ENCODE measurements around the gene TRPM2.
A peak's percentile ranks its signal among the peaks of the same experiment; 100 is the strongest.
"Not testable (repeated sequence)": the region's sequence is repeated elsewhere in the genome, so short reads cannot be mapped to it uniquely, and the experiment has no call there.

Gene TRPM2

GRCh38 chr21:44352253-44352860, 1.1 kb upstream of the TRPM2 start:
- Mint-ChIP-seq H3K36me3 (ENCODE audit: low read depth) (peaks cover 38% of the 10 kb centered on the region), H3K27ac (peak overlapping the region; percentile 71), H3K4me3 (peak overlapping the region; percentile 85), H3K27me3 (peaks cover 15% of the 10 kb centered on the region), H3K9me3 (no peaks in the 10 kb centered on the region), H3K4me1 (ENCODE audit: low read depth) (peaks cover 55% of the 10 kb centered on the region)
- DNase-seq, result no peak

GRCh38 chr21:44354001-44354405, 582 bp downstream of the TRPM2 start:
- Mint-ChIP-seq H3K4me1 (ENCODE audit: low read depth) (peaks cover 55% of the 10 kb centered on the region), H3K4me3 (peak overlapping the region; percentile 85), H3K36me3 (ENCODE audit: low read depth) (peaks cover 52% of the 10 kb centered on the region), H3K9me3 (no peaks in the 10 kb centered on the region), H3K27me3 (peaks cover 14% of the 10 kb centered on the region), H3K27ac (peak overlapping the region; percentile 88)
- DNase-seq, result peak; percentile 49

DNA sequence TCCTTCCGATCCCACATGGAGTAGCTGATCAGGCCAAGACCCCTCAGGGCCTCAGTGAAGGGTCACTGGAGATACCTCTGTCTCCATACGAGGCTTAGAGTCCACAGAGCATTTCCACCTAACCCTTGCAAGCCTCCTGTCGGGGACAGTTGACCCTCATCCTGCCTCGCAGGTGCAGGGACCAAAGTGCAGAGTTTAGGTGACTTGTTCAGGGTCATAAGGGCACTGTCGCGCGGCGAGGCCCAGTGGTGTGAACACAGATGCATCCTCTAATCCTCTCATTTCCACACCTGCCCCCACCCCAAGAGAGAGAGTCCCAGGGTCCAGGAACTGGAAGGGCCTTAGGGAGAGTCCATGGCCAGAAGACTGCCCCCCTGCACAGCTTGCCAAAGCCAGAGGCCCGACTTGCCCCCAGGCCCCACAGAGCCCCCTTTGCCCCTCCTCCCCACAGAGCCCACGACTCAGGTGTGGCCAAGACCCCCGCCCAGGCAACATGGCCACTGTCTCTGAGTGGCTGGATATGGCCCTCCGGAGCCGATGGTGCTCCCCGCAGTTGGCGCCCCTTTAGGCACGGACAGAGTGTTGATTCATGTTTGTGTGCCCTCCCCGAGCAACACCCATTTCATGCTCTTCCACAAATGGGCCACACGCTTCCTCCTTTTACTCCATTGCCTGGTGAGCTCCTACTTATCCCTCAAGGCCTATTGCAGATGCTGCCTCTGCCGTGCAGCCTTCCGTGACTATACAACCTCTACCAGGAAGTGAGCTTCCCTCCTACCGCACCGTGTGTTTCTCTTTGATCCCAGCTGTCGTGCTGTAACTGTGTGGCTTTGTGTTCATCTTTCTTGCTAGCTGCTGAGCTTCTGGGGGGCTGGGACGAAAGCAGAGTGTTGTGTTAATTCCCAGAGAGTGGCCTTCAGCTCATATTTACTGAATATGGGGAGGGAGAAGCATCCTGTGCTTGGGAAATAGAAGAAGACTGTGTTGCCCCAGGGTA, 1.7 kb downstream of the TRPM2 start:
- DNase-seq, result peak; percentile 47
- peaks cover 8% of the 10 kb centered on the region for H3K27me3 Mint-ChIP-seq
- H3K27ac Mint-ChIP-seq, result peak overlapping the region; percentile 88
- H3K4me1 Mint-ChIP-seq (ENCODE audit: low read depth), result peaks cover 61% of the 10 kb centered on the region
- peaks cover 55% of the 10 kb centered on the region for H3K36me3 Mint-ChIP-seq (ENCODE audit: low read depth)
- no peaks in the 10 kb centered on the region for H3K9me3 Mint-ChIP-seq
- H3K4me3 Mint-ChIP-seq, result peak overlapping the region; percentile 85

- peak overlapping the region; percentile 27 for H3K4me3 Mint-ChIP-seq
- no peak for DNase-seq
- peaks cover 6% of the 10 kb centered on the region for H3K27me3 Mint-ChIP-seq
- H3K9me3 Mint-ChIP-seq, result no peaks in the 10 kb centered on the region
- H3K36me3 Mint-ChIP-seq (ENCODE audit: low read depth), result peaks cover 55% of the 10 kb centered on the region
- peaks cover 60% of the 10 kb centered on the region for H3K4me1 Mint-ChIP-seq (ENCODE audit: low read depth)
- peak overlapping the region; percentile 63 for H3K27ac Mint-ChIP-seq
These were observed 2.7 kb downstream of the TRPM2 start for GRCh38 chr21:44356160-44356559.

DNA sequence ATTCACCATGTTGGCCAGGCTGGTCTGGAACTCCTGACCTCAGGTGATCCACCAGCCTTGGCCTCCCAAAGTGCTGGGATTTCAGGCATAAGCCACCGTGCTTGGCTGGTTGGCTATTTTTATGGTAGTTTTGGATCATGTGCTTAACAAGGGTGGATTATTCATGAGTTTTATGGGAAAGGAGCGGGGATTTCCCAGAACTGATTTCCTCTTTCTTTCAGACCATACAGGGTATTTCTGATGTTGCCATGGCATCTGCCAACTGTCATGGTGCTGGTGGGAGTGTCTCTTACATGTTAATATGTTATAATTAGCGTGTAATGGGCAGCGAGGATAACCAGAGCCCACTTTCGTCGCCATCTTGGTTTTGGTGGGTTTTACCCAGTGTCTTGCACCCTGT, 3.2 kb downstream of the TRPM2 start:
- Mint-ChIP-seq H3K4me1 (ENCODE audit: low read depth) (peaks cover 58% of the 10 kb centered on the region), H3K27me3 (peaks cover 4% of the 10 kb centered on the region), H3K27ac (peak overlapping the region; percentile 63), H3K4me3 (no peak overlapping the region), H3K9me3 (no peaks in the 10 kb centered on the region), H3K36me3 (ENCODE audit: low read depth) (peaks cover 55% of the 10 kb centered on the region)
- DNase-seq, result no peak

DNA sequence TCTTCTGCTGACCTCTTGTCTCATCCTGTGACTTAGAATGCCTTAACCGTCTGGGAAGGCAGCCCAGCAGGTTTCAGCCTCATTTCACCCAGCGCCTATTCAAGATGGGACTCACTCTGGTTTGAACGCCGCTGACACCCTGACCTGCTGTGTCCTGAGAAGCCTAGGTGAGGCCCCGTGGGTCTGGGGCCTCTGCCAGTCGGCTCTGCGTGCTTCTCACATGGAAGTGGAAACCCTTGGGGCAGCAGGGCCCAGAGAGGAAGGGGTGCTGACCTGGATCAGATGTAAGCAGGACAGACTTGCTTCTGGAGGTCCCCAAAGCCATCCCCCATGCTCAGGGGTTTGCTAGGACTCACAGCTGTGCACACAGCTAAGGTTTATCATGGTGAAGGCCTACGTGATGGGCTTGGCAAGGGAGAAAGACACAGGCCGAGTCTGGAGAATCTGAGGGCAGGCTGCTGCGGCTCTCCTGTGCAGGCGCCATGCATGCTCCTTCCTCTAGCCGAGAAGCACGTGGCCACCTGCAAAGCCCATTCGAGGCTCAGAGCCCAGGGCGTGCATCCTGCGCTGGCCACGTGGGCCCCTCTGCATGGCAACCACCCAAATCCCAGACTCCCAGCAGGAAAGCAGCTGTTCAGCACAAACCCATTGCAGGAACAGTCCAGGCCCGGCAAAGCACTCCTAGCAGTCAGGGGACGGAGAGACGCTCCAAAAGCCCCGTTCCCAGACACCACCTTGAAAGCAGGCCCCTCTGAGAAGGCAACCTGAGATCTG, 3.8 kb downstream of the TRPM2 start:
- Mint-ChIP-seq H3K9me3 (no peaks in the 10 kb centered on the region), H3K27me3 (no peaks in the 10 kb centered on the region), H3K4me3 (no peak overlapping the region), H3K4me1 (ENCODE audit: low read depth) (peaks cover 53% of the 10 kb centered on the region), H3K27ac (no peak overlapping the region), H3K36me3 (ENCODE audit: low read depth) (peaks cover 55% of the 10 kb centered on the region)
- DNase-seq, result no peak

GRCh38 chr21:44359396-44359795, 6.0 kb downstream of the TRPM2 start:
- Mint-ChIP-seq H3K27ac (no peak overlapping the region), H3K36me3 (ENCODE audit: low read depth) (peaks cover 48% of the 10 kb centered on the region)
- DNase-seq, result no peak

DNA sequence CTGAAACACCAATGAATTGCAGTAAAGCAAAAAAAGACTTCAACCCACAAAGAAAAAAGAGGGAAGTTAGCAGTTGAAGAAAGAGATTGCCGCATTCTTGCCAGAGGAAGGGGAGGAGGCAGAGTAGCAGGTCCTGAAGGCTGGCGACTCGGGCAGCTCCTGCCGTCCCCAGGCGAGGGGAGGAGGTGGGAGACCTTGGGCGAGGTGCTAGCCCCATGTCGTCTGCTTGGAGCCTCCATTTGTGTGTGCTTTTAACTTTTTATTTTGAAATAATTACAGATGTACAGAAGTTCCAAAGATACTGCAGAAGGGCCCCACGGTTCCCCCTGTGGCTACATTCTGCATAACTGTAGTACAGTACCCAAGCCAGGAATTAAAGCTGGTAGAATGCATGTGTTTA, 6.7 kb downstream of the TRPM2 start:
- DNase-seq, result no peak
- no peak overlapping the region for H3K27ac Mint-ChIP-seq
- H3K36me3 Mint-ChIP-seq (ENCODE audit: low read depth), result peaks cover 41% of the 10 kb centered on the region
- H3K27me3 Mint-ChIP-seq, result no peaks in the 10 kb centered on the region
- no peak overlapping the region for H3K4me3 Mint-ChIP-seq
- peaks cover 34% of the 10 kb centered on the region for H3K4me1 Mint-ChIP-seq (ENCODE audit: low read depth)
- H3K9me3 Mint-ChIP-seq, result no peaks in the 10 kb centered on the region

More at GRCh38 chr21:44359396-44359795, 6.0 kb downstream of the TRPM2 start:
- Mint-ChIP-seq H3K27me3 (no peaks in the 10 kb centered on the region), H3K4me3 (no peak overlapping the region), H3K9me3 (no peaks in the 10 kb centered on the region), H3K4me1 (ENCODE audit: low read depth) (peaks cover 42% of the 10 kb centered on the region)

GRCh38 chr21:44361903-44362302, 8.5 kb downstream of the TRPM2 start:
- not testable (repeated sequence) for H3K27me3 Mint-ChIP-seq, DNase-seq, H3K27ac Mint-ChIP-seq, H3K4me3 Mint-ChIP-seq, H3K9me3 Mint-ChIP-seq
- Mint-ChIP-seq H3K36me3 (ENCODE audit: low read depth) (peaks cover 29% of the 10 kb centered on the region), H3K4me1 (ENCODE audit: low read depth) (peaks cover 19% of the 10 kb centered on the region)

DNA sequence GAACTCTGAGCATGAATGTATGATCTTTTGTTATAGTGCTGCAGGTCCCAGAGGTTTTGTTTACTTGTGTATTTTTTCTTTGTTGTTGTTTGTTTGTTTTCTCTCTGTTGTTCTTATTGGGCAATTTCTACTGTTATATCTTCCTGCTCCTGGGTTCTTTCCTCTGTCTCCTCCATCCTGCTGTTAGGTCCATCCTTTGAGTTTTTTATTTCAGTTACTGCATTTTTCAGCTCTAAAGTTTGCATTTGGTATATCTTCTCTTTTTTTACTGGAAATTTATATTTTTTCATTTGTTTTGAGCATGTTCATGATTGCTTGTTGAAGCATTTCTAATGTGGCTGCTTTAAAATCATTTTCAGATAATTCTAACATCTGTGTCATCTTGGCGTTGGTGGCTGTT, 9.9 kb downstream of the TRPM2 start:
- DNase-seq, result no peak
- Mint-ChIP-seq H3K27me3 (no peaks in the 10 kb centered on the region), H3K36me3 (ENCODE audit: low read depth) (peaks cover 26% of the 10 kb centered on the region), H3K4me1 (ENCODE audit: low read depth) (peaks cover 18% of the 10 kb centered on the region), H3K27ac (no peak overlapping the region), H3K9me3 (no peaks in the 10 kb centered on the region), H3K4me3 (no peak overlapping the region)

GRCh38 chr21:44364151-44365053, 11.0 kb downstream of the TRPM2 start:
- no peaks in the 10 kb centered on the region for H3K27me3 Mint-ChIP-seq
- H3K27ac Mint-ChIP-seq, result no peak overlapping the region
- no peak overlapping the region for H3K4me3 Mint-ChIP-seq
- peaks cover 15% of the 10 kb centered on the region for H3K4me1 Mint-ChIP-seq (ENCODE audit: low read depth)
- H3K36me3 Mint-ChIP-seq (ENCODE audit: low read depth), result peaks cover 18% of the 10 kb centered on the region
- H3K9me3 Mint-ChIP-seq, result no peaks in the 10 kb centered on the region
- DNase-seq, result peak; percentile 17

DNA sequence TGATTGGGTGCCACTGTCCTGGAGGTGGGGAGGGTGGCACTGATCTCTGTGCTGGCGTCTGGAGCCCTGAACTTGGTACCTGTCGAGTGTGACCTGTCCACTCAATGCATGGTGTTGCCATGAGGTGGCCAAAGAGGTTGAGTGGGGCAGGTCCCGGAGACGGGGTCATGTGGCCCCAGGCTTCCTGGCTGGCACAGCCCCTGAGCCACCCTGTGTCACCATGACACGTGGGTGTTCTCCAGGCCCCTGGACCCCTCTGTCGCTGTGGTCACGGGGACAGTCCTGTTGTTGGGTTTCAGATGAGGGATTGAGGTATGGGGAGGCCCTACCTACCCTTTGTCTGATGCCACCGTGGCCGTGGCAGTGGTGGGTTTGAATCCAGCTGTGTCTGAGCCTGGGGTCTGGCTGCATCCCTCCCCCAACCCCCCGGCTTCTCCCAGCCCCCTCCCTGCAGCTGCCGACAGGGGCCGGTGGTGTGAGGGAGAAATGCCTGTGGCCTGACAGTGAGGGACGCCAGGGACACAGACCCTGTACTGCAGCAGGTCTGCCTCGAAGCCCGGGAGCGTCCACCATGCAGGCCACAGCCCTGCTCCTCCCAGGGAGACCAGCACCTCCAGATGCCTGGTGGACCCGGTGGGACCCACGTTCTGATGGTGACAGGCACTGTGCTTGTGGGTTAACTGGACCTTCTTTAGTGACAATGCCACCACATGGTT, 12.0 kb downstream of the TRPM2 start:
- Mint-ChIP-seq H3K9me3 (no peaks in the 10 kb centered on the region), H3K36me3 (ENCODE audit: low read depth) (peaks cover 19% of the 10 kb centered on the region), H3K27me3 (no peaks in the 10 kb centered on the region), H3K4me1 (ENCODE audit: low read depth) (peaks cover 11% of the 10 kb centered on the region), H3K27ac (no peak overlapping the region), H3K4me3 (no peak overlapping the region)
- DNase-seq, result peak; percentile 22

- no peak overlapping the region for H3K27ac Mint-ChIP-seq
- H3K4me1 Mint-ChIP-seq (ENCODE audit: low read depth), result peaks cover 11% of the 10 kb centered on the region
- peaks cover 24% of the 10 kb centered on the region for H3K36me3 Mint-ChIP-seq (ENCODE audit: low read depth)
- no peak for DNase-seq
- H3K27me3 Mint-ChIP-seq, result no peaks in the 10 kb centered on the region
- H3K9me3 Mint-ChIP-seq, result no peaks in the 10 kb centered on the region
- no peak overlapping the region for H3K4me3 Mint-ChIP-seq
These were observed 12.7 kb downstream of the TRPM2 start for GRCh38 chr21:44365967-44366585.
